H9 (cell line): Measurements from ENCODE around the gene UTP25. TPM values are rescaled to one million over a fixed set of nuclear protein-coding genes. Genes with fewer than 3 reads are reported as not detected.

ENCODE experiments used
- DNase-seq: peaks from one replicate; pipeline ENCODE4 v3.0.0-alpha.2; 2017
- H2AFZ ChIP-seq: one replicate; pipeline ENCODE4 v1.6.1; 2013; ENCODE audit warnings: mild to moderate bottlenecking, low read length, control low read depth, moderate library complexity
- H2AK5ac ChIP-seq: 2 replicates; pipeline ENCODE4 v1.6.1; 2013; ENCODE audit warnings: low read length, control low read depth, mixed read lengths; ENCODE audit not compliant: insufficient read length
- H2BK120ac ChIP-seq: one replicate; pipeline ENCODE4 v1.6.1; 2013; ENCODE audit warnings: low read depth, mild to moderate bottlenecking, low read length, control low read depth, inconsistent platforms; ENCODE audit not compliant: poor library complexity, severe bottlenecking
- H2BK12ac ChIP-seq: 2 replicates; pipeline ENCODE4 v1.6.1; 2013; ENCODE audit warnings: low read length, control low read depth, mixed read lengths, low read depth; ENCODE audit not compliant: insufficient read length
- H2BK15ac ChIP-seq: 2 replicates; pipeline ENCODE4 v1.6.1; 2013; ENCODE audit warnings: low read depth, low read length, control low read depth
- H2BK20ac ChIP-seq: one replicate; pipeline ENCODE4 v1.6.1; 2013; ENCODE audit warnings: low read depth, mild to moderate bottlenecking, low read length, control low read depth, inconsistent platforms; ENCODE audit not compliant: poor library complexity, severe bottlenecking
- H2BK5ac ChIP-seq: 2 replicates; pipeline ENCODE4 v1.6.1; 2013; ENCODE audit warnings: low read length, control low read depth, mixed read lengths; ENCODE audit not compliant: insufficient read length
- H3K14ac ChIP-seq: 2 replicates; pipeline ENCODE4 v1.6.1; 2013; ENCODE audit warnings: low read length, control low read depth; ENCODE audit not compliant: insufficient read depth
- H3K18ac ChIP-seq: 2 replicates; pipeline ENCODE4 v1.6.1; 2013; ENCODE audit warnings: low read depth, mild to moderate bottlenecking, mixed read lengths, low read length, control low read depth; ENCODE audit not compliant: insufficient read length
- H3K23ac ChIP-seq: 2 replicates; pipeline ENCODE4 v1.6.1; 2013; ENCODE audit warnings: low read length, control low read depth, mixed read lengths, low read depth; ENCODE audit not compliant: insufficient read length
- H3K23me2 ChIP-seq: 2 replicates; pipeline ENCODE4 v1.6.1; 2013; ENCODE audit warnings: low read depth, mild to moderate bottlenecking, mixed read lengths, low read length, control low read depth; ENCODE audit not compliant: insufficient read length, poor library complexity, severe bottlenecking
- H3K27ac ChIP-seq: 2 replicates; pipeline ENCODE4 v1.5.1; 2013; ENCODE audit warnings: low read length, control low read depth, mixed read lengths, low read depth; ENCODE audit not compliant: insufficient read length
- H3K27me3 ChIP-seq: 2 replicates; pipeline ENCODE4 v1.6.1; 2013; ENCODE audit warnings: low read length, control low read depth, inconsistent platforms; ENCODE audit not compliant: insufficient read depth
- H3K4ac ChIP-seq: 2 replicates; pipeline ENCODE4 v1.6.1; 2013; ENCODE audit warnings: low read depth, mild to moderate bottlenecking, control low read depth, inconsistent platforms, low read length, moderate library complexity
- H3K4me1 ChIP-seq: 2 replicates; pipeline ENCODE4 v1.6.1; 2013; ENCODE audit warnings: low read length, control low read depth, inconsistent platforms; ENCODE audit not compliant: insufficient read depth
- H3K4me2 ChIP-seq: 2 replicates; pipeline ENCODE4 v1.6.1; 2013; ENCODE audit warnings: low read length, control low read depth, mixed read lengths; ENCODE audit not compliant: insufficient read length, insufficient read depth
- H3K56ac ChIP-seq: 2 replicates; pipeline ENCODE4 v1.6.1; 2013; ENCODE audit warnings: low read depth, mild to moderate bottlenecking, mixed read lengths, low read length, control low read depth; ENCODE audit not compliant: insufficient read length
- H3K79me1 ChIP-seq: 2 replicates; pipeline ENCODE4 v1.6.1; 2013; ENCODE audit warnings: low read depth, mild to moderate bottlenecking, moderate library complexity, low read length, control low read depth, inconsistent platforms; ENCODE audit not compliant: insufficient read depth, poor library complexity, severe bottlenecking
- H3K79me2 ChIP-seq: 2 replicates; pipeline ENCODE4 v1.6.1; 2013; ENCODE audit warnings: low read length, control low read depth, inconsistent platforms; ENCODE audit not compliant: insufficient read depth
- H3K9ac ChIP-seq: 2 replicates; pipeline ENCODE4 v1.6.1; 2013; ENCODE audit warnings: low read length, control low read depth, mixed read lengths; ENCODE audit not compliant: insufficient read length; ENCODE audit errors: extremely low read depth
- H3K9me3 ChIP-seq: one replicate; pipeline ENCODE4 v1.6.1; 2013; ENCODE audit warnings: low read depth, low read length, inconsistent platforms; ENCODE audit not compliant: control insufficient read depth
- H3T11ph ChIP-seq: one replicate; pipeline ENCODE4 v1.6.1; 2013; ENCODE audit warnings: mild to moderate bottlenecking, low read length, control low read depth, inconsistent platforms
- H4K20me1 ChIP-seq: one replicate; pipeline ENCODE4 v1.6.1; 2013; ENCODE audit not compliant: control insufficient read depth, insufficient read length, insufficient read depth
- H4K5ac ChIP-seq: 2 replicates; pipeline ENCODE4 v1.6.1; 2013; ENCODE audit warnings: low read depth, mild to moderate bottlenecking, mixed read lengths, low read length, control low read depth; ENCODE audit not compliant: insufficient read length
- H4K8ac ChIP-seq: replicated peaks from 2 replicates; pipeline ENCODE4 v1.6.1; 2013; ENCODE audit warnings: low read length, control low read depth, mixed read lengths, low read depth; ENCODE audit not compliant: insufficient read length
- H4K91ac ChIP-seq: 2 replicates; pipeline ENCODE4 v1.6.1; 2013; ENCODE audit warnings: low read depth, mild to moderate bottlenecking, moderate library complexity, mixed read lengths, low read length, control low read depth; ENCODE audit not compliant: insufficient read length
- H3K27ac Mint-ChIP-seq, 3 experiments: 2 replicates in 2 of 3; 3 replicates in 1 of 3; pipeline ENCODE4 v1.8.0; 2020 to 2021; ENCODE audit warnings: mixed read lengths in 3 of 3, mild to moderate bottlenecking in 1 of 3, moderate library complexity in 1 of 3
- H3K27me3 Mint-ChIP-seq: 2 replicates; pipeline ENCODE4 v1.8.0; 2021; ENCODE audit warnings: low read depth, mild to moderate bottlenecking, moderate library complexity, mixed read lengths
- H3K36me3 Mint-ChIP-seq, 3 experiments: 2 replicates in 2 of 3; 3 replicates in 1 of 3; pipeline ENCODE4 v1.8.0; 2020 to 2021; ENCODE audit warnings: low read depth in 3 of 3, mixed read lengths in 3 of 3; ENCODE audit not compliant: insufficient read depth in 1 of 3
- H3K4me1 Mint-ChIP-seq, 2 experiments: 2 replicates each; pipeline ENCODE4 v1.8.0; 2020; ENCODE audit warnings: mixed read lengths in 2 of 2
- H3K4me3 Mint-ChIP-seq, 2 experiments: 2 replicates in 1 of 2; 3 replicates in 1 of 2; pipeline ENCODE4 v1.8.0; 2020 to 2021; ENCODE audit warnings: mild to moderate bottlenecking in 2 of 2, mixed read lengths in 2 of 2, moderate library complexity in 1 of 2
- H3K9me3 Mint-ChIP-seq, 2 experiments: 2 replicates in 1 of 2; 3 replicates in 1 of 2; pipeline ENCODE4 v1.8.0; 2020; ENCODE audit warnings: mild to moderate bottlenecking in 2 of 2, mixed read lengths in 2 of 2, moderate library complexity in 1 of 2
- CTCF ChIP-seq: fragments of 200-600 bp; sonication (generic); conservative IDR thresholded peaks from 3 replicates; pipeline ENCODE4 v1.8.0; 2021; ENCODE audit warnings: antibody characterized with exemption, mild to moderate bottlenecking
- WGBS: extraction: QIAGEN DNeasy Blood & Tissue Kit; methylation state at CpG from one replicate; pipeline ENCODE4 v1.1.7; 2013; ENCODE audit warnings: missing lambda C conversion rate, low lambda C conversion rate, mixed read lengths; ENCODE audit not compliant: insufficient read length; ENCODE audit errors: extremely low coverage; 5-methylcytosine and 5-hydroxymethylcytosine counted together
- total RNA-seq: library from RNA; stranded (reverse); gene quantifications from 2 replicates; pipeline ENCODE4 v1.2.1, GENCODE V29; 2021

The UTP25 gene
- total RNA-seq, 1 experiment from 2014 or later: 12.9 TPM

GRCh38 chr1:209805875-209806760 lies 21.7 kb upstream of the UTP25 start, which contains the start of gene IRF6:
Gene IRF6, minus strand, starts transcription at chr1:209806142. Its CDS starts 4,729 bp downstream, at chr1:209801413.
- Mint-ChIP-seq H3K4me3 (peak within 1 kb of the TSS; percentile 94 to 97), H3K27me3 (peaks cover 3% of the 10 kb centered on the region), H3K27ac (peak within 1 kb of the TSS; percentile 92 to 99 (median 97)), H3K4me1 (peaks cover 15 to 16% of the 10 kb centered on the region in 2 experiments), H3K9me3 (no peaks in the 10 kb centered on the region), H3K36me3 (no peaks in the 10 kb centered on the region)
- H2BK20ac ChIP-seq: no peak within 1 kb of the TSS
- no peaks in the 10 kb centered on the region for H3K27me3 ChIP-seq
- H4K20me1 ChIP-seq: no peaks in the 10 kb centered on the region
- no peak within 1 kb of the TSS for H2BK12ac ChIP-seq
- H3K4me1 ChIP-seq: no peaks in the 10 kb centered on the region
- no peak within 1 kb of the TSS for H4K91ac ChIP-seq
- peak within 1 kb of the TSS; percentile 1 for H3K27ac ChIP-seq
- H2BK15ac ChIP-seq: no peak within 1 kb of the TSS
- H3K23ac ChIP-seq: no peak within 1 kb of the TSS
- H3K79me2 ChIP-seq: no peaks in the 10 kb centered on the region
- no peak within 1 kb of the TSS for H3K56ac ChIP-seq
- TF ChIP-seq CTCF: no peak
- H2AFZ ChIP-seq: peak within 1 kb of the TSS; percentile 79
- H3K14ac ChIP-seq: peak within 1 kb of the TSS; percentile 33; the same call in 1 of the 2 replicates
- H2AK5ac ChIP-seq: no peak within 1 kb of the TSS
- H3T11ph ChIP-seq: no peak within 1 kb of the TSS
- peak within 1 kb of the TSS; percentile 84 for H3K18ac ChIP-seq
- peak; percentile 98 for DNase-seq
- H3K4me2 ChIP-seq: peak within 1 kb of the TSS; percentile 55
- H3K9me3 ChIP-seq: no peaks in the 10 kb centered on the region
- H2BK120ac ChIP-seq: no peak within 1 kb of the TSS
- H3K9ac ChIP-seq: peak within 1 kb of the TSS; percentile 69
- no peak within 1 kb of the TSS for H4K5ac ChIP-seq
- no peak within 1 kb of the TSS for H3K4ac ChIP-seq
- no peaks in the 10 kb centered on the region for H3K79me1 ChIP-seq
- peaks cover 8% of the 10 kb centered on the region for H3K23me2 ChIP-seq
- H4K8ac ChIP-seq: no peak within 1 kb of the TSS
- WGBS: no CpG with 5 or more reads among the region's 46 CpGs
- H2BK5ac ChIP-seq: no peak within 1 kb of the TSS
